ENCODE results near the gene CORO2A. TPM values are rescaled to one million over a fixed set of nuclear protein-coding genes. Genes with fewer than 3 reads are reported as not detected.
A peak's percentile ranks its signal among the peaks of the same experiment; 100 is the strongest.
"Not testable (repeated sequence)": the region's sequence is repeated elsewhere in the genome, so short reads cannot be mapped to it uniquely, and the experiment has no call there.

The CORO2A gene
- total RNA-seq, 1 experiment from 2014 or later = 2.0 TPM

- no peak for DNase-seq (ENCODE audit: low read depth)
- in situ Hi-C loops (cut with HindIII; ENCODE audit: low pct_unique_long_range_greater_than_20kb, low sequenced_read_pairs) = no loop called here
These were observed 108.0 kb downstream of the CORO2A start for GRCh38 chr9:98084396-98084795.

DNA sequence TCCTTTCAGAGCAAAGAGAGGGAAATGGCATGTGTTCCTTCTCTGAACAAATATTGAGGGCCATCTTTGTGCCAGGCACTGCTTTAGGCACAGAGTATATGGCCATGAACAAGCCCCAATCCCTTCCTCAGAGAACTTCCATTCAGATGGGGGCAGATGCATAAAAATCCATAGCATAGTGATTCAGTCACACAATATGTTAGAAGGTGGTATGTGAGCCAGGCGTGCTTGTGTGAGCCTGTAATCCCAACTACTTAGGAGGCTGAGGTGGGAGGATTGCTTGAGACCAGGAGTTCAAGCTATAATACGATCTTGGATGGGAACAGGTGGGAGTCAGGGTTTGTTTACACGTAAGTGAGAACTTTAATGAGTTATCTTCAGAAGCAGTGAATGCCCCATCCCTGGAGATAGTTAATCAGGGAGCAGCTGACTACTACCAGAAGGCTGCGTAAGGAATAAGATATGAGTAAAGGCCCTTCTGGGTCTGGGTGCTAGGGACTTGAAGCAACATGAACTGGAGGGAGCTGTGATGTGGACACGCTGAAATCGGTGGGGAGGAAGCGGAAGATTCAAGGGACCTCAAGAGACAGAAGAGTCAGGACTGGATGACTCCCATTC is 108.8 kb downstream of the CORO2A start:
- in situ Hi-C loops (cut with HindIII; ENCODE audit: low pct_unique_long_range_greater_than_20kb, low sequenced_read_pairs) = no loop called here
- DNase-seq (ENCODE audit: low read depth) = no peak

DNA sequence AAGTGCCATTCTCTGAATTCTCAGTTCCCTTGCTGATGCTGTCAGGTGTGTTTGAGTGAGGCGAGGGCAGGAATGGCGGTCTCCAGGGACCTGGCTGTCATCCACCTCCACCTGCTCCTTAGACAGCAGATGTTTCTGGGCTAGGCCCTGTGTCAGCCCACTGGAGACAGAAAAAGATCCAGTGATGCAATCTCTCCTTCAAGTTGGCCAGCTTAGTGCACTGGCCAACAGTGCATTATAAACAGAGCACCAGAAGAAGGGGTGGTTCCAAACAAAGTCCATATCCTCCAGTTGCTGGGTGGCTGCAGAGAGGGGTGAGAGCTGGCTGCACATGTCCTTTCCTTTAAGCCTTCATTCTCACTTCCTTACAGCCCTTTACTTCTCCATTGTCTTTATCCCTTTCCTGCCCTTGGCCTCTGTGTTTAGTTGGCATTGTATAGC is 109.4 kb downstream of the CORO2A start:
- DNase-seq (ENCODE audit: low read depth) = no peak
- in situ Hi-C loops (cut with HindIII; ENCODE audit: low pct_unique_long_range_greater_than_20kb, low sequenced_read_pairs) = no loop called here

GRCh38 chr9:98081477-98082219 is 110.8 kb downstream of the CORO2A start:
- no peak for DNase-seq (ENCODE audit: low read depth)
- in situ Hi-C loops (cut with HindIII; ENCODE audit: low pct_unique_long_range_greater_than_20kb, low sequenced_read_pairs) = no loop called here

- in situ Hi-C loops (cut with HindIII; ENCODE audit: low pct_unique_long_range_greater_than_20kb, low sequenced_read_pairs) = no loop called here
- no peak for DNase-seq (ENCODE audit: low read depth)
These were observed 111.7 kb downstream of the CORO2A start for GRCh38 chr9:98080780-98081179.

DNA sequence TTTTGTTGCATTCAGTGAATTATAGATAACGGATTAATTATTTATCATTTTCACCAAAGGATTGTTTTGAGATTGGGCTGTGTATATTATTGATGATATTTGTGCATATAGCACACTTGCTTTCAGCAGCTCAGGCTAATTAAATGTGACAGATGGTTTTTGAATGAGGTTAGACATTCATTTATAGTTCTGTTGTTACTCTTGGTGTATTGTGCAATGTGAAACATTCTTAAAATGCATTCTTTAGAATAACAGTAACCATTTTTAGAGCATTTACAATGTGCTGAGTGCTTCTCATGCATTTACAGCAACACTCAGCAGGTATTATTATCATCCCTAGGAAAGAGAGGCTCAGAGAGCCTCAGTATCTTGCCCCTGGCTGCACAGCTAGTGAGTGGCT is 112.1 kb downstream of the CORO2A start:
- DNase-seq (ENCODE audit: low read depth) = no peak
- in situ Hi-C loops (cut with HindIII; ENCODE audit: low pct_unique_long_range_greater_than_20kb, low sequenced_read_pairs) = no loop called here

- in situ Hi-C loops (cut with HindIII; ENCODE audit: low pct_unique_long_range_greater_than_20kb, low sequenced_read_pairs) = no loop called here
- no peak for DNase-seq (ENCODE audit: low read depth)
These were observed 113.5 kb downstream of the CORO2A start for GRCh38 chr9:98078895-98079294.

DNA sequence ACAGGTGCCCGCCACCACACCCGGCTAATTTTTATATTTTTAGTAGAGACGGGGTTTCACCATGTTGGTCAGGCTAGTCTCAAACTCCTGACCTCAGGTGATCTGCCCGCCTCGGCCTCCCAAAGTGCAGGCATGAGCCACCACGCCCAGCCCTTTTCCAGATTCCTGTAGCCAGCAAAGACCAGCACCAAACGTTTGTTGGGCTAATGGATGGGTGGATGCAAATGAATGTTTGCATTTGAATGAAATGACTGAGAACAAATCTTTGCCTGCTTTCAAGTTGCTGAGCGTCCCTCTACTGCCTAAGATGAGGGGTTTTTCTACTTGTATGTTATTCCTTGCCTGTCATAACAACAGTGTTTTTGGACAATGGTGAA is 115.9 kb downstream of the CORO2A start:
- in situ Hi-C loops (cut with HindIII; ENCODE audit: low pct_unique_long_range_greater_than_20kb, low sequenced_read_pairs); DNase-seq (ENCODE audit: low read depth): not testable (repeated sequence)

- DNase-seq (ENCODE audit: low read depth) = peak; percentile 62
- in situ Hi-C loops (cut with HindIII; ENCODE audit: low pct_unique_long_range_greater_than_20kb, low sequenced_read_pairs) = no loop called here
These were observed 117.1 kb downstream of the CORO2A start for GRCh38 chr9:98075332-98075805.

DNA sequence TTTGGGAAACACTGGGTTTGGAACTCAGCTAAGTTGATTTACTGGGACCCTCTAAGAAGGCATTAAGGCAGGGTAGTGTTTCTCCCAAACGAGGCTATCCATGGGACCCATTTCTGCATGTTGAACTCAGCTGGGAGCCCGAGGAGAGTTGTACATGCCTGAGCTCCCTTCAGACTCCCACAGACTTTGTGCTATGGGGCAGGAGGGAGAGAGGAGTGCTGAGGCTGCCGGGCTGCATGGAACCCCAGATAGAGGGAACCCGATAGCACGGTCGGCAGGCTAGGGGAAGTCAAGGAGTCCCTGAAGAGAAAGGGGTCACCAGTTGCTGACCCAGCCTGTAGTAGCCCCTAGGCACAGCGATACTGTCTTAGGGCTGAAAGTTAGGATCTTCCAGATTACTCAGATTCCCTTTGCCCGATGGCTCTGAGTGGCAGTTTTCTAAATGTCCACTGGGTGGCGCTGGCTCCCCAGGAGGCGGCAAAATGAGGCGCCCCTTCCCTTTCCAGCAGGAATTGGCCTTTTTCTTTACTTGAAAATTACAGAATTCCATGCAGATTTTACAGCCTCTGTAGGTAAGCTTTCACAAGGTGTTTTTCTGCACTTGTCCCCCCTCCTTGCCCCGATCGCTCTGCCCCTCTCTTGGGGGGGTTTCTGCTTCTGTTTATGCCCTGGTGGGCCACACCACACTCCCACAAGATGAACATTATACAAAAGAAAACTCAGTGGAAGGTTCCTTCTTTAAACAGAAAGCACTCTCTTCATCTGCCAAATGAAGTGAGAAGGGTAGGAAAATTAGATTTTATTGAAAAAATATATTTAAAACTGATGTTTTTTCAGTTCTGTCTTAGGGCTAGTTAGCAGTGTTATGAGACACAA is 118.1 kb downstream of the CORO2A start:
- DNase-seq (ENCODE audit: low read depth) = peak; percentile 45
- in situ Hi-C loops (cut with HindIII; ENCODE audit: low pct_unique_long_range_greater_than_20kb, low sequenced_read_pairs) = no loop called here

- DNase-seq (ENCODE audit: low read depth) = no peak
- in situ Hi-C loops (cut with HindIII; ENCODE audit: low pct_unique_long_range_greater_than_20kb, low sequenced_read_pairs) = no loop called here
These were observed 120.7 kb downstream of the CORO2A start for GRCh38 chr9:98071737-98072136.

Other genes starting within 250 kb of the CORO2A start
- 1.4 and 7.2 TPM in 2 replicates for gene ANP32B, start 209.3 kb downstream of the CORO2A start, total RNA-seq (2014; rRNA removed; shearing (Covaris generic); ENCODE audit: low replicate concordance)
- gene NANS, start 135.9 kb downstream of the CORO2A start, total RNA-seq (2014; rRNA removed; shearing (Covaris generic); ENCODE audit: low replicate concordance) = 60.8 and 98.6 TPM in 2 replicates
- 5.7 and 14.6 TPM in 2 replicates for gene TRIM14, start 73.4 kb downstream of the CORO2A start, total RNA-seq (2014; rRNA removed; shearing (Covaris generic); ENCODE audit: low replicate concordance)
- 7.5 and 12.2 TPM in 2 replicates for gene TBC1D2, start 63.0 kb upstream of the CORO2A start, total RNA-seq (2014; rRNA removed; shearing (Covaris generic); ENCODE audit: low replicate concordance)